A549 (cell line): Measurements from ENCODE around the gene IRAK1.
"Not testable (repeated sequence)": the region's sequence is repeated elsewhere in the genome, so short reads cannot be mapped to it uniquely, and the experiment has no call there.

Source experiments
- BHLHE40 ChIP-seq: IDR thresholded peaks from 2 replicates; pipeline ENCODE4 v1.6.1; 2012; ENCODE audit warnings: low read depth, low read length, inconsistent platforms
- CTCF ChIP-seq: fragments of >200 bp; sonication (Bioruptor Twin); formaldehyde crosslinking; IDR thresholded peaks from 3 replicates; pipeline ENCODE4 v1.5.1; 2016
- ELK1 ChIP-seq: fragments of 150-350 bp; IDR thresholded peaks from 2 replicates; pipeline ENCODE4 v1.6.1; 2014; ENCODE audit warnings: low read depth, mild to moderate bottlenecking, low read length
- JUN ChIP-seq, 2 experiments: fragments of >200 bp; sonication (Bioruptor Twin); formaldehyde crosslinking; IDR thresholded peaks; 2 replicates in 1 of 2; 3 replicates in 1 of 2; pipeline ENCODE4 v1.6.1; 2016 to 2017
- KDM1A ChIP-seq: fragments of 200-600 bp; sonication (generic); IDR thresholded peaks from 2 replicates; pipeline ENCODE4 v1.6.1; 2016; ENCODE audit warnings: low read depth, mild to moderate bottlenecking
- MAFK ChIP-seq: fragments of 450-650 bp; IDR thresholded peaks from 2 replicates; pipeline ENCODE4 v1.6.1; 2014; ENCODE audit not compliant: partially characterized antibody
- MAX ChIP-seq: IDR thresholded peaks from 2 replicates; pipeline ENCODE4 v1.6.1; 2012
- NFE2L2 ChIP-seq: fragments of 150-350 bp; conservative IDR thresholded peaks from 2 replicates; pipeline ENCODE4 v1.6.1; 2014; ENCODE audit warnings: low read length
- POLR2A ChIP-seq: IDR thresholded peaks from 2 replicates; pipeline ENCODE4 v1.6.1; 2012; ENCODE audit warnings: mild to moderate bottlenecking, low read length
- RAD21 ChIP-seq, 2 experiments: fragments of >200 bp in 1 of 2; sonication (Bioruptor Twin) in 1 of 2; formaldehyde crosslinking in 1 of 2; IDR thresholded peaks in 1 of 2; conservative IDR thresholded peaks in 1 of 2; 2 replicates in 1 of 2; 3 replicates in 1 of 2; pipeline ENCODE4 v1.6.1; 2012 to 2018; ENCODE audit warnings: inconsistent platforms in 1 of 2
- RCOR1 ChIP-seq: fragments of 150-350 bp; IDR thresholded peaks from 2 replicates; pipeline ENCODE4 v1.6.1; 2014; ENCODE audit warnings: antibody characterized with exemption, low read length, low read depth
- RFX5 ChIP-seq: fragments of 450-650 bp; IDR thresholded peaks from 2 replicates; pipeline ENCODE4 v1.7.1; 2014; ENCODE audit warnings: antibody characterized with exemption, mild to moderate bottlenecking, moderate library complexity
- USF2 ChIP-seq: fragments of 450-650 bp; IDR thresholded peaks from 2 replicates; pipeline ENCODE4 v1.6.1; 2014; ENCODE audit warnings: antibody characterized with exemption
- ZC3H11A ChIP-seq: fragments of 450-650 bp; IDR thresholded peaks from 2 replicates; pipeline ENCODE4 v1.6.1; 2014; ENCODE audit warnings: antibody characterized with exemption, mild to moderate bottlenecking

- TF ChIP-seq MAFK; RFX5; USF2; CTCF; RAD21 (conservative IDR thresholded peaks at IDR 0.05 in 1 of 2, IDR thresholded peaks at IDR 0.05 in 1 of 2); ZC3H11A; BHLHE40; MAX; POLR2A; ELK1; RCOR1; JUN (IDR thresholded peaks at IDR 0.05); KDM1A; NFE2L2: not testable (repeated sequence)
Observed at GRCh38 chrX:153994398-153994797, 25.3 kb downstream of the IRAK1 start.
